Heart right ventricle (tissue), 16 donors: ENCODE results near the gene USH2A. TPM values are rescaled to one million over a fixed set of nuclear protein-coding genes. Genes with fewer than 3 reads are reported as not detected.

Experiments
- ATAC-seq, 8 donors: fragments of 200-7000 bp; cut with Tn5 transposase; one replicate each; pipeline ENCODE4 v1.9.1; 2020; ENCODE audit warnings: mild to moderate bottlenecking in 8 of 8, moderate library complexity in 8 of 8, moderate number of reproducible peaks in 1 of 8
- DNase-seq, 2 donors: peaks; one replicate each; pipeline ENCODE4 v3.0.0-alpha.2; 2020
- H3K27ac ChIP-seq, 10 donors: fragments of 200-600 bp; sonication (generic) in 2 of 10; one replicate each; pipeline versions ENCODE4 v1.5.0 to v1.8.0; 2020 to 2022; ENCODE audit warnings: mild to moderate bottlenecking in 3 of 10
- H3K27me3 ChIP-seq, 7 donors: fragments of 200-600 bp; one replicate each; pipeline ENCODE4 v1.8.0; 2021 to 2022; ENCODE audit warnings: mild to moderate bottlenecking in 2 of 7
- H3K36me3 ChIP-seq, 9 donors: fragments of 200-600 bp; sonication (generic) in 1 of 9; one replicate each; pipeline versions ENCODE4 v1.5.0 to v1.8.0; 2020 to 2022; ENCODE audit warnings: mild to moderate bottlenecking in 2 of 9
- H3K4me1 ChIP-seq, 9 donors: fragments of 200-600 bp; sonication (generic) in 1 of 9; one replicate each; pipeline versions ENCODE4 v1.5.0 to v1.8.0; 2020 to 2022; ENCODE audit warnings: mild to moderate bottlenecking in 4 of 9
- H3K4me3 ChIP-seq, 10 donors: fragments of 200-600 bp; sonication (generic) in 2 of 10; one replicate each; pipeline versions ENCODE4 v1.5.0 to v1.8.0; 2020 to 2022; ENCODE audit warnings: mild to moderate bottlenecking in 7 of 10, moderate library complexity in 2 of 10
- H3K9me3 ChIP-seq, 11 donors: fragments of 200-600 bp in 10 of 11; sonication (generic) in 2 of 11; one replicate each; pipeline versions ENCODE4 v1.5.0 to v1.8.0; 2013 to 2022; ENCODE audit warnings: mild to moderate bottlenecking in 2 of 11, control low read depth in 1 of 11, moderate library complexity in 1 of 11
- CTCF ChIP-seq, 9 donors: fragments of 200-600 bp; sonication (generic) in 2 of 9; IDR thresholded peaks; one replicate each; pipeline versions ENCODE4 v1.5.0 to v1.8.0; 2021 to 2022; ENCODE audit warnings: antibody characterized with exemption in 9 of 9, mild to moderate bottlenecking in 5 of 9, moderate library complexity in 1 of 9
- WGBS, 2 donors: extraction: QIAGEN DNeasy Blood & Tissue Kit; methylation state at CpG; one replicate each; pipeline ENCODE4 v1.1.7; 2013; ENCODE audit warnings: inconsistent platforms in 1 of 2; 5-methylcytosine and 5-hydroxymethylcytosine counted together
- intact Hi-C, 10 donors: fragments of 100-400 bp; cut with DNase I; formaldehyde crosslinking; loops; one replicate each; pipeline versions ENCODE4 v1.11.1 to v1.14.2; 2022
- polyA plus RNA-seq, 2 donors: library from polyadenylated mRNA; stranded (reverse); fragments of 200-250 nt; gene quantifications; one replicate each; pipeline ENCODE4 v1.2.3, GENCODE V29; 2013
- total RNA-seq, 10 donors: library from RNA; stranded (reverse); fragmentation: NEBNext Ultra II Directional in 3 of 10; extraction: Animal tissue kit (Norgen Biotek cat#: 25700) in 3 of 10; gene quantifications; one replicate each; pipeline versions ENCODE4 v1.2.1 to v1.2.4, GENCODE V29; 2021 to 2023
- donor health status: Arrhythmogenic right ventricular cardiomyopathy.
- donor health status: ischemic (EF 13 %, LVEDD 7.1; RV severe dilation, severe dysfunction).
- donor health status: healthy with polysubstance abuse.
- donor health status: DM: no; HTN: yes; CAD: no.
- donor health status: DM: no; HTN: no; CAD: no.
- donor health status: ischemic (EF 25% LVEDD 6.9; RV normal size, moderate dysfunction).
- donor health status: ischemic (EF 25% LVEDD 5.7; RV mildly dilated, moderate dysfunction).
- donor health status: healthy.
- donor health status: DM: yes; HTN: yes; CAD: no.
- donor health status: Ischemic cardiomyopathy.
- donor health status: ischemic (EF 35%, LVEDD 5.7; RV mildly dilated, moderate dysfunction).
- donor health status: nonischemic (EF 11% LVEDD 7.7; RV severe dilation, severe dysfunction).
- donor health status: DM: yes; HTN: yes; CAD: no.
- donor health status: PGD.
- donor health status: ischemic (EF 29% LVEDD 5.4; RV normal size, mild dysfunction).
- donor health status: nonischemic (EF 23%, LVEDD 6.1; RV moderate dilation, normal function).

Gene USH2A
- total and polyA plus RNA-seq, 12 donors = 0.01 to 4.9 (median 3.6) TPM

DNA sequence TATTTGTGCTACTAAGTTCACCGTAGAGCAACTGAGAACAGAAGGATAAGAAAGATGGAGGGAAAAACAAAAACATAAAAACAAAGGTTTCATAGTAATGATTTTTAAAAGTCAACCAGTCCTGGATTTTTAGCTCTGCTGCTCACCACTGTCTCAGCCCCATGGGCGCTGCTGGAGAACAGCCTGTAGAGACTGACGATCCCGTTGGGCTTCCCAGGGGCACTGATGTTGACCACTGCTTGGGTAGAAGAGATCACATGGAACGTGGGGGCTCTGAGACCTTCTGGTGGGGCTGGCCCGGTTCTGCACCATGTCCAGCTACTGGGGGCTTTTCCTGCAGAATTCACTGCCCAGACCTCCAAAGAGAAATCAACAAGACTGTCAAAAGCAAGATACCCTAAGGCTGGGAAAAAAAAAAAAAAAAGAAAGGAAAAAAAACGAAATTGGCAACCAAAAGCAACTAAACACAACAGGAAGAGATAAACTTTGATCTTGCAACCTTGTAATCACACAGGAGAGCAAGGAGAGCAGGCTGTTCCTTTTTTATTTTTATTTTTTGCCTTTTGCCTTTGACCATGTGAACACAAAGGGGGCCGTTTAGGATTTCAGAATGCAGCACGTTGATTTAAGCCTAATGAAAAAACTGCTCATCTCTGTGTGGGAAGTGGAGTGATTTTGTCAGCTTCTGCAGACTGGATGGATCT, 772.6 kb downstream of the USH2A start:
- no peaks in the 10 kb centered on the region for H3K4me1 ChIP-seq
- WGBS, 2 donors = 54 to 56% methylated on average over 9 of the region's 9 CpGs
- H3K36me3 ChIP-seq = no peaks in the 10 kb centered on the region
- DNase-seq = no peak
- no peak for ATAC-seq
- peaks cover 0 to 19% (median 0%) of the 10 kb centered on the region in 7 donors for H3K27me3 ChIP-seq
- TF ChIP-seq CTCF (IDR thresholded peaks at IDR 0.05) = no peak
- no peak overlapping the region for H3K27ac ChIP-seq
- intact Hi-C loops = no loop called here
- no peaks in the 10 kb centered on the region for H3K9me3 ChIP-seq
- no peak overlapping the region for H3K4me3 ChIP-seq

GRCh38 chr1:215648957-215649356, 774.3 kb downstream of the USH2A start:
- no peak for ATAC-seq
- no peak for DNase-seq
- no peak overlapping the region for H3K27ac ChIP-seq
- intact Hi-C loops = no loop called here
- TF ChIP-seq CTCF (IDR thresholded peaks at IDR 0.05) = no peak
- no peaks in the 10 kb centered on the region for H3K9me3 ChIP-seq
- H3K36me3 ChIP-seq = no peaks in the 10 kb centered on the region
- H3K27me3 ChIP-seq = peaks cover 0 to 19% (median 0%) of the 10 kb centered on the region in 7 donors
- H3K4me1 ChIP-seq = no peaks in the 10 kb centered on the region
- H3K4me3 ChIP-seq = no peak overlapping the region
- 92 to 94% methylated on average over 4 of the region's 4 CpGs for WGBS, 2 donors

- no peak for ATAC-seq
- 63 to 73% methylated on average over 3 of the region's 3 CpGs for WGBS, 2 donors
- Histone ChIP-seq H3K9me3 (no peaks in the 10 kb centered on the region), H3K4me1 (no peaks in the 10 kb centered on the region), H3K36me3 (no peaks in the 10 kb centered on the region), H3K27me3 (peaks cover 0 to 19% (median 0%) of the 10 kb centered on the region in 7 donors), H3K4me3 (no peak overlapping the region), H3K27ac (no peak overlapping the region)
- no peak for TF ChIP-seq CTCF (IDR thresholded peaks at IDR 0.05)
- DNase-seq = no peak
- intact Hi-C loops = no loop called here
Measured at GRCh38 chr1:215647738-215648137, 775.5 kb downstream of the USH2A start.

GRCh38 chr1:215645861-215646260, 777.4 kb downstream of the USH2A start:
- TF ChIP-seq CTCF (IDR thresholded peaks at IDR 0.05) = no peak
- Histone ChIP-seq H3K9me3 (no peaks in the 10 kb centered on the region), H3K4me3 (no peak overlapping the region), H3K36me3 (no peaks in the 10 kb centered on the region), H3K27me3 (peaks cover 0 to 19% (median 0%) of the 10 kb centered on the region in 7 donors), H3K4me1 (no peaks in the 10 kb centered on the region), H3K27ac (no peak overlapping the region)
- intact Hi-C loops = no loop called here
- no peak for ATAC-seq
- no peak for DNase-seq
- 94 to 96% methylated on average over 2 of the region's 2 CpGs for WGBS, 2 donors
